Hepatocyte (in vitro differentiated cells): ENCODE measurements around the gene HPCAL1. TPM values are rescaled to one million over a fixed set of nuclear protein-coding genes. Genes with fewer than 3 reads are reported as not detected.

ENCODE experiments used
- DNase-seq: peaks from one replicate; pipeline ENCODE4 v3.0.0-alpha.2; 2016; ENCODE audit warnings: low spot score
- H2AFZ ChIP-seq: fragments of 200-600 bp; sonication (generic); 2 replicates; pipeline ENCODE4 v1.6.0; 2016; ENCODE audit warnings: antibody characterized with exemption, mild to moderate bottlenecking
- H3K27ac ChIP-seq: fragments of 200-600 bp; sonication (generic); 2 replicates; pipeline ENCODE4 v1.5.1; 2016; ENCODE audit warnings: mild to moderate bottlenecking
- H3K27me3 ChIP-seq: fragments of 200-600 bp; sonication (generic); 2 replicates; pipeline ENCODE4 v1.6.1; 2016
- H3K36me3 ChIP-seq: fragments of 200-600 bp; sonication (generic); replicated peaks from 2 replicates; pipeline ENCODE4 v1.5.1; 2016; ENCODE audit warnings: low read depth; ENCODE audit not compliant: insufficient read depth
- H3K4me1 ChIP-seq: fragments of 200-600 bp; sonication (generic); 2 replicates; pipeline ENCODE4 v1.5.1; 2016; ENCODE audit warnings: mild to moderate bottlenecking, moderate library complexity; ENCODE audit not compliant: insufficient read depth
- H3K4me2 ChIP-seq: fragments of 200-600 bp; sonication (generic); 2 replicates; pipeline ENCODE4 v1.6.0; 2016
- H3K4me3 ChIP-seq: fragments of 200-600 bp; sonication (generic); 2 replicates; pipeline ENCODE4 v1.5.1; 2016; ENCODE audit warnings: mild to moderate bottlenecking
- H3K79me2 ChIP-seq: fragments of 200-600 bp; sonication (generic); 2 replicates; pipeline ENCODE4 v1.6.0; 2017; ENCODE audit warnings: mild to moderate bottlenecking
- H3K9me2 ChIP-seq: fragments of 200-600 bp; sonication (generic); replicated peaks from 2 replicates; pipeline ENCODE4 v1.6.0; 2017; ENCODE audit warnings: mild to moderate bottlenecking; ENCODE audit not compliant: insufficient read depth
- H3K9me3 ChIP-seq: fragments of 200-600 bp; sonication (generic); 2 replicates; pipeline ENCODE4 v1.5.1; 2016; ENCODE audit warnings: low read depth, mild to moderate bottlenecking
- H4K20me1 ChIP-seq: fragments of 200-600 bp; sonication (generic); 2 replicates; pipeline ENCODE4 v1.6.0; 2016; ENCODE audit warnings: mild to moderate bottlenecking; ENCODE audit not compliant: insufficient read depth, poor library complexity, severe bottlenecking
- EZH2 ChIP-seq: fragments of 200-600 bp; sonication (generic); IDR thresholded peaks from 2 replicates; pipeline ENCODE4 v1.6.1; 2016; ENCODE audit warnings: antibody characterized with exemption, mild to moderate bottlenecking, borderline replicate concordance
- EZH2phosphoT487 ChIP-seq: fragments of 200-600 bp; sonication (generic); IDR thresholded peaks from one replicate; pipeline ENCODE4 v1.6.1; 2018; ENCODE audit warnings: antibody characterized with exemption, mild to moderate bottlenecking, low read depth, moderate library complexity; ENCODE audit not compliant: unreplicated experiment, severe bottlenecking
- WGBS: methylation state at CpG from one replicate; pipeline ENCODE4 v1.1.6; 2016; ENCODE audit warnings: low lambda C conversion rate; ENCODE audit errors: missing lambda C conversion rate; 5-methylcytosine and 5-hydroxymethylcytosine counted together
- polyA plus RNA-seq: library from polyadenylated mRNA; unstranded; fragments of >200 nt; fragmentation: Nextera tagmentation; extraction: Ambion mirVana; gene quantifications from 2 replicates; pipeline ENCODE4 v1.2.1, GENCODE V29; 2016
- total RNA-seq: library from RNA; depleted of rRNA; stranded (reverse); fragments of >200 nt; gene quantifications from 2 replicates; pipeline ENCODE4 v1.2.3, GENCODE V29; 2014
- TF ChIP-seq, protein P1 (sequence below): fragments of 200-600 bp; sonication (generic); IDR thresholded peaks from 2 replicates; pipeline ENCODE4 v1.5.1; 2016; ENCODE audit warnings: antibody characterized with exemption, mild to moderate bottlenecking; ENCODE audit not compliant: poor library complexity

Gene HPCAL1
- total and polyA plus RNA-seq, 2 experiments from 2014 or later: 22.5 to 39.1 TPM

GRCh38 chr2:10305715-10306114 lies 3.0 kb downstream of the HPCAL1 start:
- peak overlapping the region; percentile 83 for H3K4me2 ChIP-seq
- peak; percentile 46 for DNase-seq
- TF ChIP-seq EZH2: no peak
- TF ChIP-seq, protein P1, sequence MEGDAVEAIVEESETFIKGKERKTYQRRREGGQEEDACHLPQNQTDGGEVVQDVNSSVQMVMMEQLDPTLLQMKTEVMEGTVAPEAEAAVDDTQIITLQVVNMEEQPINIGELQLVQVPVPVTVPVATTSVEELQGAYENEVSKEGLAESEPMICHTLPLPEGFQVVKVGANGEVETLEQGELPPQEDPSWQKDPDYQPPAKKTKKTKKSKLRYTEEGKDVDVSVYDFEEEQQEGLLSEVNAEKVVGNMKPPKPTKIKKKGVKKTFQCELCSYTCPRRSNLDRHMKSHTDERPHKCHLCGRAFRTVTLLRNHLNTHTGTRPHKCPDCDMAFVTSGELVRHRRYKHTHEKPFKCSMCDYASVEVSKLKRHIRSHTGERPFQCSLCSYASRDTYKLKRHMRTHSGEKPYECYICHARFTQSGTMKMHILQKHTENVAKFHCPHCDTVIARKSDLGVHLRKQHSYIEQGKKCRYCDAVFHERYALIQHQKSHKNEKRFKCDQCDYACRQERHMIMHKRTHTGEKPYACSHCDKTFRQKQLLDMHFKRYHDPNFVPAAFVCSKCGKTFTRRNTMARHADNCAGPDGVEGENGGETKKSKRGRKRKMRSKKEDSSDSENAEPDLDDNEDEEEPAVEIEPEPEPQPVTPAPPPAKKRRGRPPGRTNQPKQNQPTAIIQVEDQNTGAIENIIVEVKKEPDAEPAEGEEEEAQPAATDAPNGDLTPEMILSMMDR: peak; percentile 17
- peaks cover 23% of the 10 kb centered on the region for H3K4me1 ChIP-seq
- no peak overlapping the region for H2AFZ ChIP-seq
- H3K27me3 ChIP-seq: peaks cover 3% of the 10 kb centered on the region
- no peaks in the 10 kb centered on the region for H3K36me3 ChIP-seq
- H3K27ac ChIP-seq: no peak overlapping the region
- H3K9me2 ChIP-seq: no peaks in the 10 kb centered on the region
- H4K20me1 ChIP-seq: peaks cover 10% of the 10 kb centered on the region
- WGBS: 81% methylated on average over 10 of the region's 10 CpGs
- no peak overlapping the region for H3K4me3 ChIP-seq
- peaks cover 66% of the 10 kb centered on the region for H3K79me2 ChIP-seq
- no peaks in the 10 kb centered on the region for H3K9me3 ChIP-seq

GRCh38 chr2:10306901-10307463 lies 4.3 kb downstream of the HPCAL1 start:
- H3K79me2 ChIP-seq: peaks cover 72% of the 10 kb centered on the region
- H3K4me3 ChIP-seq: no peak overlapping the region
- H3K27ac ChIP-seq: no peak overlapping the region
- H3K4me1 ChIP-seq: peaks cover 17% of the 10 kb centered on the region
- TF ChIP-seq EZH2: no peak
- TF ChIP-seq, protein P1: no peak
- no peak for TF ChIP-seq EZH2phosphoT487
- peaks cover 3% of the 10 kb centered on the region for H3K27me3 ChIP-seq
- WGBS: 95% methylated on average over 4 of the region's 4 CpGs
- no peak overlapping the region for H3K4me2 ChIP-seq
- H3K9me3 ChIP-seq: no peaks in the 10 kb centered on the region
- peaks cover 15% of the 10 kb centered on the region for H4K20me1 ChIP-seq
- no peak for DNase-seq
- no peaks in the 10 kb centered on the region for H3K36me3 ChIP-seq
- no peaks in the 10 kb centered on the region for H3K9me2 ChIP-seq
- H2AFZ ChIP-seq: no peak overlapping the region

GRCh38 chr2:10307561-10308156 lies 5.0 kb downstream of the HPCAL1 start:
- peaks cover 14% of the 10 kb centered on the region for H3K4me1 ChIP-seq
- H3K4me2 ChIP-seq: no peak overlapping the region
- TF ChIP-seq EZH2 (no peak), EZH2phosphoT487 (no peak)
- TF ChIP-seq, protein P1: no peak
- DNase-seq: no peak
- H2AFZ ChIP-seq: no peak overlapping the region
- no peak overlapping the region for H3K4me3 ChIP-seq
- H3K27me3 ChIP-seq: peaks cover 3% of the 10 kb centered on the region
- H3K27ac ChIP-seq: no peak overlapping the region
- H3K36me3 ChIP-seq: no peaks in the 10 kb centered on the region
- H3K79me2 ChIP-seq: peaks cover 76% of the 10 kb centered on the region
- 55% methylated on average over 7 of the region's 7 CpGs for WGBS
- H4K20me1 ChIP-seq: peaks cover 15% of the 10 kb centered on the region
- H3K9me3 ChIP-seq: no peaks in the 10 kb centered on the region
- H3K9me2 ChIP-seq: no peaks in the 10 kb centered on the region
